Astrocyte of the spinal cord (primary cell): ENCODE results near the gene GPR35.
"Not testable (repeated sequence)": the region's sequence is repeated elsewhere in the genome, so short reads cannot be mapped to it uniquely, and the experiment has no call there.

ENCODE experiments used
- DNase-seq: peaks from one replicate; pipeline ENCODE4 v3.0.0; 2011; ENCODE audit warnings: low read depth, low spot score
- H3K4me3 ChIP-seq: 2 replicates; pipeline ENCODE4 v1.5.1; 2011; ENCODE audit warnings: low read depth, mild to moderate bottlenecking, low read length, moderate library complexity
- in situ Hi-C: cut with HindIII; loops from 2 replicates; pipeline ENCODE4 v1.10.0; 2017; ENCODE audit warnings: low sequenced_read_pairs
- TF ChIP-seq, protein P1 (sequence below): IDR thresholded peaks from 2 replicates; pipeline ENCODE4 v1.5.1; 2012; ENCODE audit warnings: low read depth, mild to moderate bottlenecking, low read length, inconsistent platforms

Gene GPR35

DNA sequence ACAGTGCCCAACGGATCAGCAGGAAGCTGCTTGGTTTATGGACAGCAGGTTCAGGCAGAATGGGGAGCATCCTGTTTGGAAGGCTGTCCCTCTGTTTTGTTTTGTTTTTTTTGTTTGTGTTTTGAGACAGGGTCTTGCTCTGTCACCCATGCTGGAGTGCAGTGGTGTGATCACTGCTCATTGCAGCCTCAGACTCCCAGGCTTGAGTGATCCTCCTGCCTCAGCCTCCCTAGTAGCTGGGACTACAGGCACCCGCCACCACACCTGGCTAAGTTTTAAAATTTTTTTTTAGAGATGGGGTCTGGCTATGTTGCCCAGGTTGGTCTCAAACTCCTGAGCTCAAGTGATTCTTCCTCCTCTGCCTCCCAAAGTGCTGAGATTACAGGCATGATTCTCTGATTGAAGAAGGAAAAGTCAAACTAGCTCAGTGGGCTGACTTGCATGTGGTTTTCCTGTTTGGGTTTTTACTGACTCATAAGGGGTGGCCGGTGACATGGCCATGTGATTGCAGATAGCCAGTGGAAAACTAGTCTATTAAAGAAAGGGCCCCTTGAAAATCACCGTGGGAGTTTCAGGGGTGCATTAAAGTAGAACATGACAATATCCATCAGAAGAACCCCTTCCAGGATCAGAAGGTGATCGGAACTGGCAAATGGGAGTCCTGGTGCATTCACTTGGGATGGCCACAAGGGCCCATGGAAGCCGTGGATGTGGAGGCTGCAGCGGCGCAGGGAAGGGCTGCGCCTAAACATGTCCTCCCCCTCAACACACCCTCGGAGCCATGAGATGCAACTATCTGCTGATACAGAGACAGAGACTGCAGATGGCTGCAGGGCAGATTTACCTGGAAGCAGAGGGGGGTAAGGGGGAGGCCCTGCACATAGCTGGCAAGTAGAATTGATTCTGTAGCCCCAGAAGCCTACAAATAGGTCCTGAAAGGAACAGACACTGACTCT, 30.9 kb downstream of the GPR35 start:
- DNase-seq, result peak; percentile 16
- TF ChIP-seq, protein P1, sequence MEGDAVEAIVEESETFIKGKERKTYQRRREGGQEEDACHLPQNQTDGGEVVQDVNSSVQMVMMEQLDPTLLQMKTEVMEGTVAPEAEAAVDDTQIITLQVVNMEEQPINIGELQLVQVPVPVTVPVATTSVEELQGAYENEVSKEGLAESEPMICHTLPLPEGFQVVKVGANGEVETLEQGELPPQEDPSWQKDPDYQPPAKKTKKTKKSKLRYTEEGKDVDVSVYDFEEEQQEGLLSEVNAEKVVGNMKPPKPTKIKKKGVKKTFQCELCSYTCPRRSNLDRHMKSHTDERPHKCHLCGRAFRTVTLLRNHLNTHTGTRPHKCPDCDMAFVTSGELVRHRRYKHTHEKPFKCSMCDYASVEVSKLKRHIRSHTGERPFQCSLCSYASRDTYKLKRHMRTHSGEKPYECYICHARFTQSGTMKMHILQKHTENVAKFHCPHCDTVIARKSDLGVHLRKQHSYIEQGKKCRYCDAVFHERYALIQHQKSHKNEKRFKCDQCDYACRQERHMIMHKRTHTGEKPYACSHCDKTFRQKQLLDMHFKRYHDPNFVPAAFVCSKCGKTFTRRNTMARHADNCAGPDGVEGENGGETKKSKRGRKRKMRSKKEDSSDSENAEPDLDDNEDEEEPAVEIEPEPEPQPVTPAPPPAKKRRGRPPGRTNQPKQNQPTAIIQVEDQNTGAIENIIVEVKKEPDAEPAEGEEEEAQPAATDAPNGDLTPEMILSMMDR, result no peak
- no peak overlapping the region for H3K4me3 ChIP-seq
- in situ Hi-C loops, result no loop called here

DNA sequence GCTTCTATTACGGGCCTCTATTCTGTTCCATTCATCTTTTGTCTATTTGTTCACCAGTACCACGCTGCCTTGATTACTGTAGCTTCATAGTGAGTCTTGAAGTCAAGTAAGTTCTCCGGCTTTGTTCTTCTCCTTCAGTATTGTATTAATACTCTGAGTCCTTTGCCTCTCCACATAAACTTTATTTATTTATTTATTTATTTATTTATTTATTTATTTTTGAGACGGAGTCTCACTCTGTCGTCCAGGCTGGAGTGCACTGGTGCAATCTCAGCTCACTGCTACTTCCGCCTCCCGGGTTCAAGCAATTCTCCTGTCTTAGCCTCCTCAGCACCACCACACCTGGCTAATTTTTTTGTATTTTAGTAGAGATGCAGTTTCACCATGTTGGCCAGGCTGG, 34.6 kb downstream of the GPR35 start:
- H3K4me3 ChIP-seq, DNase-seq, in situ Hi-C loops: not testable (repeated sequence)

DNA sequence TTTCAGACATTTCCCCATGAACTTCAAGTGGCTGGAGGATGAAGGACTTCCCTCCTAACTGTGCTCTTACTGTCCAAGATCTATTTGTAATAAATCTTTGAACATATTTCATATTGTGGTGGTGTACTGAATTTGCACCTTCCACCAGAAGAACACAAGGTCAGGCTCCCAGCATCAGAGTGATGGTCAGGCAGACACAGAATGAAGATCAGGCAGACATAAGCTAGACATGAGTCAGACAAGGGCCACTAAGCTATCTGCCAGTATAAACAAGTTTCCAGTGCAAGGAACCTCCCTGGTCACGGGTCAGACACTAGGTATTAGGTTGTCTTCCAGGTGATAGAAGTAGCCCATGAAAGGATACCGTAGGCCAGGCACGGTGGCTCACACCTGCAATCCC, 37.4 kb downstream of the GPR35 start:
- in situ Hi-C loops, result no loop called here
- peak; percentile 26 for DNase-seq

DNA sequence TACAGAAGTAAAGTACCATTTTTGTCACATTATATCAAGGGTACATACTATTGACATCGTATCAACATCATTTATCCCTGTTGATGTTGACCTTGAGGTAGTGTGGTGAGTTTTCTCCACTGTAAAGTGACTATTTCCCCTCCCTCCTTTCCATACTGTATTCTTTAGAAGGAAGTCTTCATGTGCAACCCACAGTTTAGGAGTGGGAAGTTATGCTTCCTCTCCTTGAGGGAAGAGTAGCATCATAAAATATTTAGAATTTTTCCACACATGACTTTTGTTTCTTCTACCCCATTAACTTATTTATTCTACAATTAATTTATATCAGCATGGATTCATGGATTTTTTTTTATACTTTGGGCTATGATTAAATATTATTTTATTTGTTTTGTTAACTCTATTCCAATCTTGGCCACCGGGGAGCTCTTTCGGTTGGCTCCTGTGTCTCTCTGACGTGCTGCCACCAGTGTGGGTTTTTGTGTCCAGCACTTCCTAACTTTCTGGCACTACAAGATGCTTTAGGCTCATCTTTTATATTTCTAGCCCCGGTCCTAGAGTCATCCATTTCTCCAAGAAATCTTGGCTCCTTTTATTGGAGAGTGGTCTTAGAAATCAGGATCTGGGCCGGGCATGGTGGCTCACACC, 38.4 kb downstream of the GPR35 start:
- in situ Hi-C loops, result no loop called here
- no peak overlapping the region for H3K4me3 ChIP-seq
- no peak for DNase-seq
- TF ChIP-seq, protein P1, result peak; percentile 13

More for the DNA sequence above, 37.4 kb downstream of the GPR35 start:
- TF ChIP-seq, protein P1, result no peak
- no peak overlapping the region for H3K4me3 ChIP-seq

DNA sequence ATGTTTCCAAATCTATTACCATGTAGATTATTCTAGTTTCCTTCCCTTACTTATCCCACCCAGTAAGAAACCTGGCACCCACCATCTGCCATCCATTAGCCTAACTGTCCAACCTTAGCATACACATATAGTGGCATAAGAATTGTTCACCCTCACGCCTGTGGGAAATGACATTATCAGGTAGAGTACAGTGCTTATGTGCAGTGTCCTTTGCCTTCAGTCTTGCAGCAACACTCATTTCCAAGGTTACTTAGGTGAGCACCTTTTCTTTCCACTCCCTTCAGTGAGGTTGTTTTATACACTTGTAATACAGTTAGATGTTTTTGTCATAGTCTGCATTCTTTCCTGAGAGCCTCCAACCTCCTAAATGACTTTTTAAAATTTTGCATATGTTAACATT, 39.3 kb downstream of the GPR35 start:
- no peak for DNase-seq
- in situ Hi-C loops, result no loop called here
- no peak overlapping the region for H3K4me3 ChIP-seq
- TF ChIP-seq, protein P1, result no peak

DNA sequence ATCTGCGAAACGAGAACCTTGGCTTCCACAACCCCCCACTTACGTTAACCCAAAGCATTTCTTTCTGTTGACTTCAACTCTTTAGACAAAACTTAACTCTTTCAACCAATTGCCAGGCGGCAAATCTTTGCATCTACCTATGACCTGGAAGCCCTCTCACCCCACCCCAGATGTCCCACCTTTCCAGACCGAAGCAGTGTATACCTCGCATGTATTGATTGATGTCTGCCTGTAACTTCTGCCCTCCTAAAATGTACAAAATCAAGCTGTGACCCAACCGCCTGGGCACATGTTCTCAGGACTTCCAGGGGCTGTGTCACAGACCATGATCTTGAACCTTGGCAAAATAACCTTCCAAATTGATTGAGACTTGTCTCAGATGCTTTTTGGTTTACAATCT, 45.1 kb downstream of the GPR35 start:
- H3K4me3 ChIP-seq, result no peak overlapping the region
- TF ChIP-seq, protein P1, result no peak
- no peak for DNase-seq
- in situ Hi-C loops, result no loop called here

DNA sequence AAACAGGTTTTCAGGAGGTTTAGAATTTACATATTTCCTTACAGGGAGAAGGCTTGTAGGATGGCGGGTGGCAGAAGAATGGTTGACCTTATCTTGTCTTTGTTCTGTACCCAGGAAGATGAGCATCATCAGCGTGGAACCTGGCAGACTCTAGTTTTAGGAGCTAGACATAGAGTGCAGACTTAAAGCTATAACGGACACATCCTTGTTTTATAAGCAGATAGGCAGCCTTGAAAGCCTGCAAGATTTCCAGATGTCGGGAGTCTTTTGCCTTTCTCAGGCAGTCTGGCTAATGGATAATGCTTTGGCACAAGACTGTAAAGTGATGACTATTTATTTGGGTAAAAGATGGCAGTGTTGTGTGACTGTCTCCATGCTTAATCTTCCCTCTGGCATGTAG, 45.7 kb downstream of the GPR35 start:
- no peak for DNase-seq
- TF ChIP-seq, protein P1, result no peak
- in situ Hi-C loops, result no loop called here
- no peak overlapping the region for H3K4me3 ChIP-seq
